HEK293T (cell line): ENCODE results near the gene ARHGAP20.

ENCODE experiments used
- BHLHE40 ChIP-seq: fragments of 450-650 bp; IDR thresholded peaks from 2 replicates; pipeline ENCODE4 v1.6.1; 2016; ENCODE audit warnings: mild to moderate bottlenecking, moderate library complexity, borderline replicate concordance
- CTBP1 ChIP-seq: fragments of 450-650 bp; IDR thresholded peaks from 2 replicates; pipeline ENCODE4 v1.6.1; 2016; ENCODE audit warnings: borderline replicate concordance
- ELF4 ChIP-seq: fragments of 450-650 bp; IDR thresholded peaks from 2 replicates; pipeline ENCODE4 v1.6.1; 2017; ENCODE audit warnings: antibody characterized with exemption
- FOXA1 ChIP-seq: fragments of 450-650 bp; IDR thresholded peaks from 2 replicates; pipeline ENCODE4 v1.6.1; 2016; ENCODE audit warnings: mild to moderate bottlenecking
- FOXK2 ChIP-seq: fragments of 450-650 bp; IDR thresholded peaks from 2 replicates; pipeline ENCODE4 v1.6.1; 2016; ENCODE audit warnings: mild to moderate bottlenecking
- FOXM1 ChIP-seq: fragments of 450-650 bp; IDR thresholded peaks from 2 replicates; pipeline ENCODE4 v1.6.1; 2017; ENCODE audit warnings: mild to moderate bottlenecking, borderline replicate concordance
- HDGF ChIP-seq: fragments of 450-650 bp; IDR thresholded peaks from 2 replicates; pipeline ENCODE4 v1.6.1; 2017; ENCODE audit warnings: antibody characterized with exemption, borderline replicate concordance
- L3MBTL2 ChIP-seq: fragments of 450-650 bp; conservative IDR thresholded peaks from 2 replicates; pipeline ENCODE4 v1.6.1; 2016; ENCODE audit warnings: mild to moderate bottlenecking
- LEF1 ChIP-seq: fragments of 450-650 bp; IDR thresholded peaks from 2 replicates; pipeline ENCODE4 v1.6.1; 2017; ENCODE audit warnings: mild to moderate bottlenecking, borderline replicate concordance
- PKNOX1 ChIP-seq: fragments of 450-650 bp; IDR thresholded peaks from 2 replicates; pipeline ENCODE4 v1.6.1; 2016
- SP1 ChIP-seq: fragments of 450-650 bp; IDR thresholded peaks from 2 replicates; pipeline ENCODE4 v1.6.1; 2017
- SUZ12 ChIP-seq: fragments of 450-650 bp; IDR thresholded peaks from 2 replicates; pipeline ENCODE4 v1.6.1; 2016; ENCODE audit warnings: mild to moderate bottlenecking
- TARDBP ChIP-seq: fragments of 450-650 bp; IDR thresholded peaks from 2 replicates; pipeline ENCODE4 v1.6.1; 2016
- ZNF384 ChIP-seq: fragments of 450-650 bp; IDR thresholded peaks from 2 replicates; pipeline ENCODE4 v1.6.1; 2016

DNA sequence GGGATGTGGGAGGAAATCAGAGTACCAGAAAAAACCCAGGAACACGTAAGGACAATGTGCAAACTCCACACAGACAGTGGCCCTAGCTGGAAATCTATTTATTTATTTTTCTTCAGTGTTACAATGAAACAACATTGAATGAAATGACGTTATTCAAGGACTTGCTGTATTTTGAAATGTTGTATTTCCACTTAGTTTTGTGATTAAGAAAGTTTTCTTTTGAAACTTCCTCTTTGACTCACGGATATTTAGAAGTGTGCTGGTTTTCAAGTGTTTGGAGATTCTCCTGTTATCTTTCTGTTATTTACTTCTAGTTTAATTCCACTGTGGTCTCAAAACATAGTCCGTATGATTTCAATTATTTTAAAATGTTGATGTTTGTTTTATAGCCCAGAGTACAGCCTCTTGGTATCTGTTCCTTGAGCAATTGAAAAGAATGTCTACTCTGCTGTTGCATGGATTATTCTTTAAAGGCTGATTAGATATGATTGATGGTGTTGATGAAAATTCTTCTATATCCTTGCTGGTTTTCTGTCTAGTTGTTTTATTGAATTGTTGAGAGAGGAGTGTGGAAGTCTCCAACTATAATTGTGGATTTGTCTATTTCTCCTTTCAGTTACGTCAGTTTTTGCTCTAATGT is 141.0 kb downstream of the ARHGAP20 start:
- no peak for TF ChIP-seq FOXA1
- no peak for TF ChIP-seq FOXK2
- TF ChIP-seq SP1: no peak
- no peak for TF ChIP-seq SUZ12
- TF ChIP-seq ELF4: no peak
- no peak for TF ChIP-seq TARDBP
- no peak for TF ChIP-seq LEF1
- no peak for TF ChIP-seq FOXM1
- TF ChIP-seq PKNOX1: no peak
- no peak for TF ChIP-seq BHLHE40
- no peak for TF ChIP-seq HDGF
- TF ChIP-seq L3MBTL2: no peak
- no peak for TF ChIP-seq CTBP1
- no peak for TF ChIP-seq ZNF384
